GM18499 (cell line): ENCODE data around the gene SLAIN2.
"Not testable (repeated sequence)": the region's sequence is repeated elsewhere in the genome, so short reads cannot be mapped to it uniquely, and the experiment has no call there.

ENCODE experiments used
- ATAC-seq: cut with Tn5 transposase; IDR thresholded peaks from one replicate; pipeline ENCODE4 v1.9.1; 2021; ENCODE audit warnings: moderate number of reproducible peaks; ENCODE audit not compliant: insufficient read depth, unreplicated experiment

Gene SLAIN2

DNA sequence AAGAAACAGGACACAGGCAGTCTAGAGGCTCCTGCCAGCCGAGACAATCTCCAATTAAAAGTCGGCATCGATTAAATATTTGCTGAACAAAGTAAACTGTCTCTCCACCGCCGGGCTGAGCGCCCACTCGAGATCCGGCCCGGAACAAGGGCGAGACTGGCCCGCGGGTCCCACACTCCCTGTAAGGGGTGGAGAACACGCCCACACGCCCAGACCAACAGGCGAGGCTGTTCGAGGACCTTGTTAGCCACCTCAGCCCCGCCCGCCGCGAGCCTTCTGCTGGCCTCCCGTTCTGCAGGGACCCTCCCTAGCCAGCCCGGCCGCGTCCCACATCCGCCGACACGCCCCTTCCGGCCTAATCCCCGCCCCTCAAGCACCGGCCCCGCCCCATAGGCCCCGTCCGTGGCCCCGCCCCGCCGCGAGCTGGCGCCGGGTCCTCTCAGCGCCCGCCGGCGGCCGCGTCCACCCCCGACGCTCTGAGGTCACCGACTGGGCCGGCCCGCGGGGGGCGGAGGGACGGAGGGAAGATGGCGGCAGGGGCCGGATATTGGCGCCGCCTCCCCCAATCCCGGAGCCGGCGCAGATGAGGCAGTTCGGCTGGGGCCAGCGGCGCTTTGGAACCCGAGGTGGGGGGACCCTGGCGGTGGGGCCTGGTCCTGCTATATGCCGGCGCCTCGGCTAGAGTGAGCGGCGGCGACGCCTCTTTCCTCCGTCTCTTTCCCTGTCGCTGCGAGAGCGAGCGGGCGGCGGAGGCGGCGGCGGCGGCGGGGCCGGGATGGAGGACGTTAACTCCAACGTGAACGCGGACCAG is at the start of gene SLAIN2:
Gene SLAIN2 (plus strand): TSS at position 565 of the 811 bp plus-strand sequence. CDS start 211 bp downstream, at position 776.
- peak; percentile 80 for ATAC-seq

DNA sequence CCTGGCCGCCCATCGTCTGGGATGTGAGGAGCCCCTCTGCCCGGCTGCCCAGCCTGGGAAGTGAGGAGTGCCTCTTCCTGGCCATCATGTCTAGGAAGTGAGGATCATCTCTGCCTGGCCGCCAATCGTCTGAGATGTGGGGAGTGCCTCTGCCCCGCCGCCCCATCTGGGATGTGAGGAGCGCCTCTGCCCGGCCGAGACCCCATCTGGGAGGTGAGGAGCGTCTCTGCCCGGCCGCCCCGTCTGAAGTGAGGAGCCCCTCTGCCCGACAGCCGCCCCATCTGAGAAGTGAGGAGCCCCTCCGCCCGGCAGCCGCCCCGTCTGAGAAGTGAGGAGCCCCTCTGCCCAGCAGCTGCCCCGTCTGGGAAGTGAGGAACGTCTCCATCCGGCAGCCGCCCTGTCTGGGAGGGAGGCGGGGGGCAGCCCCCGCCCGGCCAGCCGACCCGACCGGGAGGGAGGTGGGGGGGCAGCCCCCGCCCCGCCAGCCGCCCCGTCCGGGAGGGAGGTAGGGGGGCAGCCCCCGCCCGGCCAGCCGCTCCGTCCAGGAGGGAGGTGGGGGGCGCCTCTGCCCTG is 49.0 kb upstream of the SLAIN2 start:
- ATAC-seq, result not testable (repeated sequence)

DNA sequence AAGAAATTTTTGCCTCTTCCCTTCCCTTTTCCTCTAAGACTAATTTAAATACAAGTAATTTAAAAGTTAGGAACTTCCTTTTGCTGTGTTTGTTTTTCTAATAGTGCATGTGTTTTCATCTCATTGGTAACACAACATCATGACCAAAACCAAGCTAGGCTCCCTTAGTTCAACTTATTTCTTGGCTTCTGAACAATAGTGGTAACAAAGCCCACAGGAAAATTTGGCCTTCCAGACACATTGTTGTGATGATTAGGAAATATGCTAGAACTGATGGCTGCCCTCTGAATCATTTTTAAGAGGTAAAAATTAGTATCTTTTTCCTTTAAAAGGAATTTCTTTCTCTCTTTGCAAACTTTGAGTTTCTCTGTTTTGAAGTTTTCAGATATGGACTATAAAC is 46.2 kb upstream of the SLAIN2 start:
- no peak for ATAC-seq

DNA sequence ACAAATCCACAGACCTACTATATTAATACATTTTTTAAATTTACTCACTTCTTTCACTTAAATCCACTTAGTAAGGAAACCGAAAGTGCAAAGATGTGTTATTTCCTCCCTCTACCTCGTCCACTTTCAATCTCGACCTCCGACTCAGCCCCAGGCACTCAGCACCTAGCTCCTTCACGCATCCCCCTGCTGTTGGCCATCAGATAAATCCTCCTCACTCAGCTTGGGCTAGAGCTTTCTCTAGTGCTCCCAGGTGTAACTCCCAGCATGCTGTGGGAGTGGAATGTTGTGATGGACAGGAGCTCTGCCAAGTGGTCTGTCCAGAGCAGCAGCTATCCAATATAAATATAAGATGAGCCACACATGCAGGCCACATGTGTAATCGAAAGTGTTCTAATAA is 45.0 kb upstream of the SLAIN2 start:
- peak; percentile 75 for ATAC-seq

DNA sequence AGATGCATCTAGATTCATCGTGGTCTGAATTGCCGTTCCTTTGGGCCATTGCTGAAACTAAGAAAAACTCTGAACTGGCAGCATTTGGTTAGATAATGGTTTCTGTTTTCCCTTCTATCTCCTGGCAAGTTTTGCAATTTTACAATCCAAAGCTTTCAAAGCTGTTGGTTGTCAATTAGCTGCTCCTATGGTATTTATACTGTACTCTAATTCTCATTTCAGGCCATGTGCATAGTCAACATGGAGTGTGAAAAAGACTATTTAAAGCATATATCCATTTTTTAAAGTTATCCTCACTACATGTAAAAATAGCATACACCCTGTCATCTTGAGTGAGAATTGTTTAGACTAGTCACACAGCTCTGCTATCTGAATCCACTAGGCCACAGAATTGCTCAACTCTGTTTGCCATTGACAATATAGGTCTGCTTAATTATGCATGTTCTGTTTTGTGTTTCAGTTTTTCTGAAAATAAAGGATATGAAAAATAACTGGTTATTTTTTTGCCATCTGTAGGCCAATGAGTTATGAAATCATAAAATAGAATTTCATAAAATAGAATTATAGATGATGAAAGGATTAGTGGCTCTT is 44.0 kb upstream of the SLAIN2 start:
- no peak for ATAC-seq

DNA sequence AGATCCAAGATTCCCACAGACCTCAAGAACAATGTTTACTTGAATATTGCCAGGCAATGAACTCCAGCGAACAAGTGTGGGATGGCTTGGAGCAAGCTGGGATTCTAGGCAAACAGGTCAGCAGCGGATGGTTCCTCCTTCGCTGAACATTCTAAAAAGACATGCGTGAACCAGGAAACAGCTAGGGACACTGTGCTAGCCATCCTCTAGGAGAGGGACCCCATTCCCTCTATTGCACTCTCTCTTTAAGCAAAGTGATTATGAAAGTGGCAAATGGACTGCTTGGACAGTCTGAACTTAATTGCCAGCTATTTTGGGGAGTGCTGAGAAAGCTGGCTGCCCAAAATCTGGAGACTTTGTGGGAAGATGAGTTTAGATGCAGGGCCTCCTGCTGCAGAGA is 41.8 kb upstream of the SLAIN2 start:
- ATAC-seq, result no peak

DNA sequence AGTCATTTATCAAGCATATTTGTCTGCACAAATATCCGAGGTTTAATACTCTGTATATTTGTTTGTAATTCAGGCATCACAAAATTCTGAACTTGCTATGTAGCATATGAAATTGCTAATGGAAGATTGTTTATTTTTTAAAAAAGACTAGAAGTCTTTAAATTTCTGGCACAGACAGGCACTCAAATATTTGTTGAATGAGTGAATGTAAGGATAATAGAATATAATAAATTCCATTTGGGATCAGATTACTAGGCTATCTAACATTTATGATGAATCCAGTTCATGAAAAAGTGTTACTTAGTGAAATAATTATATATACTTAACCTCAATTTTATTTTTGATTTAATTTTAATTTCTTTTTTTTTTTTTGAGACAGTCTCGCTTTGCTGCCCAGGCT is 41.3 kb upstream of the SLAIN2 start:
- no peak for ATAC-seq

DNA sequence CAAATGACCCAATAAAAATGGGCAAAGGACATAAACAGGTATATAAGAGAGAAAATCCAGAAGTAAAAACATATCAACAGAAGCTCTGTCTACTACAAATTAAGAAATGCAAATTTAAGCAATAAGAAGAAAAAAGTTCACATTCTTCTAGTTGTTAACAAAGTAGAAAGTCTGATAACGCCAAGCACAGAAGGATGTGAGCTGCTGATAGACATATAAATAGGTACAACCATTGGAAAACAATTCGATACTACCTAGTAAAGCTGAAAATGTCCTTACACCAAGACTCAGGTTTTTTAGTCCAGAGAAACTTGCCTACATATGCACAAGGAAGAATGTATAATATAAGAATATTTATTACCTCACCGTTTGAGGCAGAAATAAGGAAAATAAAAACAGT is 35.8 kb upstream of the SLAIN2 start:
- ATAC-seq, result no peak

DNA sequence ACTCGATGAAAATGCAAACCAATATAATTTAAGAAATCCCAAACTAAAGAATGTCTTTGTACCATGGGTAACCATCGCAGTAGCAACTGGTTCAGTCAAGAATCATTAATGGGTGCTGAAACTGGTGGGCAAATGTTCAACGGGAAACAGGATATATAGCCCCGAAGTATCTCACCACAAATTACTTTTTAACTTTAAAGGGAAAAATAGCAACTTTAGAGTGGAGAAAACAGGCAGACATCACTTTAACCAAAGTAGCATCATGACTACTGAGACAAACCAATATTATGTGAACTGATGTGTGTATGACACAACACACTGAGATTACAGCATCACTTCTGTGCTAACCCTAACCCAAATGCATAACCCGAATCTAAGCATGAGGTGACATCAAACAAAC is 33.8 kb upstream of the SLAIN2 start:
- ATAC-seq, result no peak

DNA sequence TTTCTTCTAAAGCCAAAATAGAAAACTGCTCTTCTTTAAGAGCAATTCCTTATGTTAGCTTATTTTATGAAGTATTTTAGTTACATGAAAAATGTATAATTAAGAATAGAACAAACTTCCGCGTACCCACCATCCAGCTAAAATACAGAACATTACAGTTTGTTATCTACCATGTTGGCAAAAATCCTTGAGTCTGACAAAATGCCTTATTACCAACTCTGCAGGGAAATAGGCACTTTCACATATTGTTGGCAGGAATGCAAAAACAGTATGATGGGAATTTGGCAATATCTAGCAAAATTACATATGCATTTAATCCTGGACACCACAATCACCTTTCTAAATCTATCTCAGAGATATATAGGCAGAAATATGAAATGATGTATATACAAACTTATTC is 32.4 kb upstream of the SLAIN2 start:
- ATAC-seq, result no peak

DNA sequence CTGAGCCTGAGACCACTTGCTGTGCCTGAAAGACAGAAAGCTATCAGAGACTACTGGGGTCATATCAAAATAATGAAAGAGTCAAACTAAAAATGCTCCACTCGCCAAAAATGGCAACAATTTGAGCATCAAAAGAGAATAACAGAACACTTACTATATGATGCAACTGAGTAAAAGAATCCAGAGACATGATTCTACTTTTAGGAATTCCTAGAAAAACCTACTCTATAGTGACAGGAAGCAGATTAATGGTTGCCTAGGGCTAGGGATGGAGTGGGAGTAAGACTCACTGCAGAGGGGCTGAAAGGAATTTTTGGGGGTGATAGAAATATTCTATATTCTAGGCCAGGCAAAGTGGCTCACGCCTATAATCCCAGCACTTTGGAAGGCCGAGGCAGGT is 29.4 kb upstream of the SLAIN2 start:
- ATAC-seq, result no peak

DNA sequence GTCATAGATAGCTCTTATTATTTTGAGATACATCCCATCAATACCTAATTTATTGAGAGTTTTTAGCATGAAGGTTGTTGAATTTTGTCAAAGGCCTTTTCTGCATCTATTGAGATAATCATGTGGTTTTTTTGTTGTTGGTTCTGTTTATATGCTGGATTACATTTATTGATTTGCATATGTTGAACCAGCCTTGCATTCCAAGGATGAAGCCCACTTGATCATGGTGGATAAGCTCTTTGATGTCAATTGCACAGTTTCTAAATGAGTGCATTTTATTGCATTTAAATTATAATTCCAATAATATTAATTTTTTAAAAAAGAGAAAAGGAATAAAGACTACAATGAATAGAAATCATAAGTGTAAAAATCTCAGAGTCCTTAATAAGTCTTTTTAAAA is 26.6 kb upstream of the SLAIN2 start:
- ATAC-seq, result not testable (repeated sequence)

DNA sequence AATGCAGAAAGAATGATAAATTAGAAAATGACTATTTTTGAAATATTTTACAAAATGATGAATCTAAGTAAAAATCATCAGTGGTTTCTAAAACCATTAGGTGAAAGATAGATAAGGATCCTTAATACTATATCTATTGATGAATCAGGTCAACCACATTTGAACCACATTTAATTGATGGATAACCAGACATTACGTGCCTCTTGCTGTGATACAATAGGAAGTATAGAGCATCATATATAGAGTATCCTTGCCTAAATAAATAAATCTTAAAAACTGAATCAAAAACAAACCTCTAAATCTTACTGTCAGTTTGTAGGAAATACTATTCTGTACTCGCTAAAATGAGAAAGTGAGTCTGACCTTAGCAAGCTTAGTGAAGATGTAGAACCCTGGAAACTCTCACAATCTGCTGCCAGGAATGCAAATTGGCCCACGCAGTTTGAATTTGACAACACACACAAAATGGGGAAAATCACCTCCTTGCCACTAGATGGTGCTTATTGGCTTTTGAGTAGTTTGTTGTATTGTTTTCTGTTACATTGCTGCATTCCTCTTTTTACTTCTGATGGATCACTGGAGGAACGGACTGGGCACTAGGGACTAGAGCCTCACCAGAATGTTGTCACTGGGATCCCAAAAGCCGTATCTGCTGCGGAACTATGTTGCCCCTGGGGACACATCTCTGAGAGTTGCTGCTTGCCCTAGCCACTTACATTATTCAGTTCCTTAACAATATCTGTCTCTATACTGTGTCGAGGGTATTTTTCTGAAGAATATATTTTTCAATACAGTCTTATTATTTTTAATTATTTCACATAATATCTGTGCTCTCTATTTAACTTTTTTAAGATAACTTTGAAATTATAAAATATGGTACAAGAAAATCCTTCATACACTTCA is 25.4 kb upstream of the SLAIN2 start:
- peak; percentile 75 for ATAC-seq

DNA sequence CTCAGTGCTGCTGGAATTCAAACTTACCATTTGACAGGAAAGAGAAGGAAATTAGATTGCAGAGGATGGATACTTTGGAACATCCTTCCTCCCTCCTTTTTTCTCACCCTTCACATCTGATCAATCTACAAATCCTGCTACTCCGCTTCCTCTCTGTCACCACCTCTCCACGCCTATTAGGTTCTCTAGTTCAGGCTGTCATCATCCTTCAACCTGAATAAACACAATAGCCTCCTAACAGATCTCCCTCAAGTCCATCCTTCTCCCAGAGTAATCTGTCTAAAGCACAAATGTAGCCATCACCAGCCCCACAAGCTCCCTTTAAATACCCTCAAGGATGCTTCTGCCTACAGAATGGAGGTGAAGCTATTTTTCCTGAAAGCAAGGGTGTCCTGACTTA is 20.0 kb upstream of the SLAIN2 start:
- ATAC-seq, result no peak

DNA sequence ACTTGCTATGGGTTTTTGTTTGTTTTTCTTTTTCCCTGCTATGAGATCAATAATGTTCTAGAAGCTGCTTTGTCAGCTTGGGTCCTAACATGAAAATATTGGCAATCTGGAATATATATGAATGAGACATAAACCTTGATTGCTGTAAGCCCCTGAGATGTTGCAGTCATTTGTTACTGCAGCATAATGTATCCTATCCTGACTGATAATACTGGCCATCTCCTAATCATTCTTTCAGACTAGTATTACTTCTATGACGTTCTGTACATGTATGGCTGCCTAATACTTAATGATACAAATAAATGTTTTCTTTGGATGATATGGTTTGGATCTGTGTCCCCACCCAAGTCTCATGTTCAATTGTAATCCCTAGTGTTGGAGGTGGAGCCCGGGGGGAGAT is 19.3 kb upstream of the SLAIN2 start:
- ATAC-seq, result no peak

DNA sequence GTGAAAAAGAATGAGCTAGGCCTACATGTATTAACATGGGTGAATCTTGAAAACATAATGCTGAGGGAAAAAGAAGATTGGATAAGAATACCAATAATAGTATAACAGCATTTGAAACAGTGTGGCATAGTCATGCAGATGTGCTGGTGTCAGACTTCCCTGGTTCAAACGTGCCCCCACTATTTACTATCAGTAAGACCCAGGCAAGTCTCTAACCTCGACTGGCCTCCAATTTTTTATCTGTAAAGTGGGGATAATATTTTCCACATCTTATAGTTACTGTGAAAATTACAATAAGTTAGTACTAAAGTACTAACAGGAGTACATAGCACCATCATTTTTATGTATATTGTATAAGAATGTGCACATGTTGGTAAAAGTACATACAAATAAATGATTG is 17.0 kb upstream of the SLAIN2 start:
- ATAC-seq, result no peak

DNA sequence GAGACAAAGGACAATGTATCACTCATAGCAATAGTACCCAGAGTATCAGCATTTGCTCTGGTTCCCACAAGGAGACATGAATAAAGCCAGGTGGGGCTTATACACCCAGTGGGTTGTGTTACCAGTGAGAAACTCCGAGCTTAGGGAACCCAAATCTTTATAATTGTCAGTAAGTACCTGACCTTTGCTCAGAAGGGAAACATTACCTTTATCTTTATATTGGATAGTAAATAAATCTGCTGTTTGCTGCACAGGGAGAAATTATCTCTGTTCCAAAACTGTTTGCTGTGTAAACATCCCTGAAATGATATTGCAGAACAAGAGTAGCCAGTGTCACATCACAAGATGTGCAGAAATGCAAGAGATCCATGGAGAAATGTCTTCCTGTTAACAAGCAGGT is 12.1 kb upstream of the SLAIN2 start:
- no peak for ATAC-seq

DNA sequence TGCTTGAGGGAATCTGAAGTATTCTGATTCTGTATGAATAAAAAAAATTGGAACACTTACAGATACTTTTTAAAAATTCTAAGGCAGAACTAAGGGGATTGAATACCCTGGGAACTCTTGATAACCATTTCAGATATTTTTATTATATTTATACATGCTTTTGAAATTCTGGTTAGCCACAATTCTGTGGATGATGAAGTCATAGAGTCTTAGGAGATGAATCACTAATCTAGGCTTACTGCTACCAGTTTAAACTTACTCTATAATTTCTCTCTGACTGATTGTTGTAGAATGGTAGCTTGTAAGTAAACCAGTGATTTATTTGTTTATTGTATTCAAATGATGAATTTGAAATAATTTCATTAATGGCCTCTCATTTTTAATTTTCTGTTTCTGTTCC is 11.4 kb upstream of the SLAIN2 start:
- ATAC-seq, result no peak

DNA sequence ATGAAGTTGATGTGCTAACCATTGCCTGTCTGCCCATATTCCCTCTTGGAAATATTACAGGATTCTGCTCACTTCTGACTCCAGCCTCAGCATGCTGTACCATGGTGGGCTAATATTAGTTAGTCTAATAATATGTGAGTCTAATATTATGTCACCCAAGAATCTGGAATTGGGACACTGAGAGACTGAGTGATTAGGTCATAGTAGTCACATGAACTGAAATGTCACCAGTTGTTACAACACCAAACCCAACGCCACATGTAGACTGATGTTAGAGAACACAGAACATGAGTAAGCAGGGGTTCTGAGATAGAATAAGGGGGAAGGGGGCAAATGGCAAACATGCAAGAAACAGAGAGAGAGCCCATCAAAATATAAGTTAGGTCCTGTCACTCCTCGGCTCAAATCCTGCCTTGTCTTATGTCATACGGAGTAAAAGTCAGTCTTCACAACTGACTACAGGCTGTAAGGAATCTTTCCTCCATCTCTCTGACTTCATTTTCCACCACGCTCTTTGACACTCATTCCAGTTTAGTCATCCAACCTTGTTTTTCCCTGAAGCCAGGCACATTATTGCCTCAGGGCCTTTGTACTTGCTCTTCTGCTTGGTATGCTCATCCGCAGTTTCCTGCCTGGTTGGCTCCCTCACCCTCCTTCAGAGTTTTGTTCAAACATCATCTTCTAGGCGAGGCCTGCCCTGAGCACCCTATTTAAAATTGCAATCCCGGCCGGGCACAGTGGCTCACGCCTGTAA is 9.6 kb upstream of the SLAIN2 start:
- ATAC-seq, result no peak

DNA sequence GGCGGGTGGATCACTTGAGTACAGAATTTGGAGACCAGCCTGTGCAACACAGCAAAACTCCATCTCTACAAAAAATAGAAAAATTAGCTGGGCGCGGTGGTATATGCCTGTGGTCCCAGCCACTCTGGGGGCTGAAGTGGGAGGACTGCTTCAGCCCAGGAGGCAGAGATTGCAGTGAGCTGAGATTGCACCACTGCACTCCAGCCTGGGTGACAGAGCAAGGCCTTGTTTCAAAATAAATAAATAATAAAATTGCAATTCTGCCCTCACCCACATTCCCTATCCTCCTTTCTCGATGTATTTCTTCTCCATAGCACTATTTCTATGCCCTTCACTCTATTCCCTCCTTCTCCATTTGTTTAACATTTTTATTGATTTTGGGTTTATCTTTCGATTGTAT is 8.7 kb upstream of the SLAIN2 start:
- no peak for ATAC-seq
